Activated CD4-positive, alpha-beta memory T cell treated with anti-CD3 and anti-CD28 coated beads for 36 hours (primary cell): ENCODE results near the gene NSD1. TPM values are rescaled to one million over a fixed set of nuclear protein-coding genes. Genes with fewer than 3 reads are reported as not detected.
A peak's percentile ranks its signal among the peaks of the same experiment; 100 is the strongest.

Experiments
- CTCF ChIA-PET: fragments of 350-600 bp; sonication (Branson Sonifier 250); formaldehyde crosslinking; loops from one replicate; lab custom pipeline; 2021; ENCODE audit warnings: antibody characterized with exemption, inconsistent platforms; lab: Charles Lee
- POLR2A ChIA-PET: fragments of 350-600 bp; sonication (Branson Sonifier 250); formaldehyde crosslinking; loops from one replicate; lab custom pipeline; 2021; ENCODE audit warnings: antibody characterized with exemption; lab: Charles Lee
- DNase-seq: peaks from one replicate; pipeline ENCODE4 v3.0.0-alpha.2; 2020
- H3K27ac Mint-ChIP-seq: one replicate; pipeline ENCODE4 v1.8.0; 2021; ENCODE audit warnings: mixed read lengths
- H3K27me3 Mint-ChIP-seq: one replicate; pipeline ENCODE4 v1.8.0; 2021; ENCODE audit warnings: mixed read lengths
- H3K36me3 Mint-ChIP-seq: one replicate; pipeline ENCODE4 v1.8.0; 2021; ENCODE audit warnings: mixed read lengths
- H3K4me1 Mint-ChIP-seq: one replicate; pipeline ENCODE4 v1.8.0; 2021; ENCODE audit warnings: low read depth, mixed read lengths
- H3K4me3 Mint-ChIP-seq: one replicate; pipeline ENCODE4 v1.8.0; 2021; ENCODE audit warnings: mild to moderate bottlenecking, mixed read lengths
- H3K9me3 Mint-ChIP-seq: one replicate; pipeline ENCODE4 v1.8.0; 2021; ENCODE audit warnings: mixed read lengths
- intact Hi-C: fragments of 100-400 bp; cut with micrococcal nuclease; formaldehyde crosslinking; loops from one replicate; pipeline ENCODE4 v1.15.1; 2023
- total RNA-seq, 2 experiments: library from RNA; stranded (reverse); gene quantifications; one replicate each; pipeline ENCODE4 v1.2.3, GENCODE V29; 2021

The NSD1 gene
- total RNA-seq, 2 experiments from 2014 or later = 54.6 to 55.5 TPM

- intact Hi-C loops = no loop called here
- H3K4me3 Mint-ChIP-seq = no peak overlapping the region
- CTCF ChIA-PET = interaction anchor here (1.0 to 1.4 kb wide), 3 partner anchors 10 to 52 kb away, joined by 3 to 6 read pairs (median 3); no protein-coding TSS in a partner anchor
- peaks cover 10% of the 10 kb centered on the region for H3K4me1 Mint-ChIP-seq
- H3K27me3 Mint-ChIP-seq = no peaks in the 10 kb centered on the region
- DNase-seq = no peak
- POLR2A ChIA-PET = interaction anchor here (0.9 kb wide), 1 partner anchor 9 kb away, joined by 3 read pairs; no protein-coding TSS in a partner anchor
- no peaks in the 10 kb centered on the region for H3K9me3 Mint-ChIP-seq
- H3K36me3 Mint-ChIP-seq = no peaks in the 10 kb centered on the region
- no peak overlapping the region for H3K27ac Mint-ChIP-seq
Measured at GRCh38 chr5:177123789-177124485, 9.6 kb upstream of the NSD1 start.

- CTCF ChIA-PET = interaction anchor here (1.0 to 1.4 kb wide), 3 partner anchors 11 to 53 kb away, joined by 3 to 6 read pairs (median 3); no protein-coding TSS in a partner anchor
- H3K27me3 Mint-ChIP-seq = no peaks in the 10 kb centered on the region
- DNase-seq = no peak
- POLR2A ChIA-PET = interaction anchor here (0.9 kb wide), 1 partner anchor 8 kb away, joined by 3 read pairs; no protein-coding TSS in a partner anchor
- peaks cover 16% of the 10 kb centered on the region for H3K4me1 Mint-ChIP-seq
- H3K27ac Mint-ChIP-seq = no peak overlapping the region
- no peak overlapping the region for H3K4me3 Mint-ChIP-seq
- H3K9me3 Mint-ChIP-seq = no peaks in the 10 kb centered on the region
- intact Hi-C loops = no loop called here
- no peaks in the 10 kb centered on the region for H3K36me3 Mint-ChIP-seq
Measured at GRCh38 chr5:177124486-177124991, 9.0 kb upstream of the NSD1 start.

GRCh38 chr5:177126771-177127170, 6.8 kb upstream of the NSD1 start:
- ChIA-PET POLR2A (interaction anchor here (1.0 kb wide), 1 partner anchor 10 kb away, joined by 3 read pairs; no protein-coding TSS in a partner anchor), CTCF (interaction anchor here (0.6 to 2.3 kb wide), 6 partner anchors 9 to 349 kb away, joined by 3 to 12 read pairs (median 4); no protein-coding TSS in a partner anchor)
- intact Hi-C loops = no loop called here
- no peaks in the 10 kb centered on the region for H3K36me3 Mint-ChIP-seq
- no peaks in the 10 kb centered on the region for H3K9me3 Mint-ChIP-seq
- H3K27me3 Mint-ChIP-seq = no peaks in the 10 kb centered on the region
- H3K4me3 Mint-ChIP-seq = no peak overlapping the region
- no peak for DNase-seq
- peaks cover 25% of the 10 kb centered on the region for H3K4me1 Mint-ChIP-seq
- no peak overlapping the region for H3K27ac Mint-ChIP-seq

GRCh38 chr5:177128551-177128981, 5.0 kb upstream of the NSD1 start:
- H3K27me3 Mint-ChIP-seq = no peaks in the 10 kb centered on the region
- H3K36me3 Mint-ChIP-seq = no peaks in the 10 kb centered on the region
- H3K4me1 Mint-ChIP-seq = peaks cover 25% of the 10 kb centered on the region
- intact Hi-C loops = no loop called here
- CTCF ChIA-PET = interaction anchor here (1.1 to 1.5 kb wide), 3 partner anchors 14 to 181 kb away, joined by 5 to 12 read pairs (median 5); no protein-coding TSS in a partner anchor
- no peak overlapping the region for H3K4me3 Mint-ChIP-seq
- peak; percentile 41 for DNase-seq
- POLR2A ChIA-PET = interaction anchor here (1.0 kb wide), 1 partner anchor 11 kb away, joined by 3 read pairs; no protein-coding TSS in a partner anchor
- no peaks in the 10 kb centered on the region for H3K9me3 Mint-ChIP-seq
- peak overlapping the region; percentile 44 for H3K27ac Mint-ChIP-seq

- Mint-ChIP-seq H3K27ac (peak overlapping the region; percentile 30), H3K9me3 (no peaks in the 10 kb centered on the region), H3K27me3 (no peaks in the 10 kb centered on the region), H3K4me1 (peaks cover 35% of the 10 kb centered on the region), H3K4me3 (no peak overlapping the region), H3K36me3 (peaks cover 10% of the 10 kb centered on the region)
- ChIA-PET CTCF (interaction anchor here (0.7 to 1.9 kb wide), 3 partner anchors 16 to 179 kb away, joined by 3 to 5 read pairs (median 3); no protein-coding TSS in a partner anchor), POLR2A (no interaction called here)
- intact Hi-C loops = loop anchor here (5.0 kb wide), 3 partner anchors 172 to 593 kb away; partner anchors contain the start of genes LMAN2, PRELID1, RAB24 and RNF44
- no peak for DNase-seq
Measured at GRCh38 chr5:177130211-177131018, 3.2 kb upstream of the NSD1 start.

GRCh38 chr5:177131019-177131320, 2.6 kb upstream of the NSD1 start:
- DNase-seq = no peak
- CTCF ChIA-PET = interaction anchor here (1.4 to 1.9 kb wide), 2 partner anchors 16 to 178 kb away, joined by 3 to 5 read pairs; no protein-coding TSS in a partner anchor
- POLR2A ChIA-PET = no interaction called here
- Mint-ChIP-seq H3K4me3 (no peak overlapping the region), H3K4me1 (peaks cover 38% of the 10 kb centered on the region), H3K36me3 (peaks cover 13% of the 10 kb centered on the region), H3K27me3 (no peaks in the 10 kb centered on the region), H3K27ac (peak overlapping the region; percentile 30), H3K9me3 (no peaks in the 10 kb centered on the region)
- intact Hi-C loops = loop anchor here (5.0 kb wide), 3 partner anchors 171 to 594 kb away; partner anchors contain the start of genes LMAN2, PRELID1, RAB24 and RNF44

- Mint-ChIP-seq H3K27me3 (no peaks in the 10 kb centered on the region), H3K4me3 (peak overlapping the region; percentile 6), H3K36me3 (peaks cover 18% of the 10 kb centered on the region), H3K27ac (peak overlapping the region; percentile 20), H3K4me1 (peaks cover 43% of the 10 kb centered on the region), H3K9me3 (no peaks in the 10 kb centered on the region)
- intact Hi-C loops = loop anchor here (5.0 kb wide), 3 partner anchors 171 to 594 kb away; partner anchors contain the start of genes LMAN2, PRELID1, RAB24 and RNF44
- ChIA-PET CTCF (interaction anchor here (1.4 to 1.9 kb wide), 2 partner anchors 17 to 178 kb away, joined by 3 to 5 read pairs; no protein-coding TSS in a partner anchor), POLR2A (no interaction called here)
- DNase-seq = no peak
Measured at GRCh38 chr5:177131352-177132135, 2.0 kb upstream of the NSD1 start.

- DNase-seq = peak; percentile 57
Measured at GRCh38 chr5:177132136-177133095, 1.2 kb upstream of the NSD1 start.

GRCh38 chr5:177133853-177134696, 502 bp downstream of the NSD1 start:
- H3K27me3 Mint-ChIP-seq = no peaks in the 10 kb centered on the region
- peaks cover 29% of the 10 kb centered on the region for H3K36me3 Mint-ChIP-seq
- peak overlapping the region; percentile 89 for H3K27ac Mint-ChIP-seq
- peak; percentile 54 for DNase-seq
- intact Hi-C loops = loop anchor here (1.0 to 5.0 kb wide), 5 partner anchors 20 to 597 kb away; partner anchors contain the start of genes LMAN2, PRELID1, RAB24 and RNF44
- peaks cover 38% of the 10 kb centered on the region for H3K4me1 Mint-ChIP-seq
- H3K4me3 Mint-ChIP-seq = peak overlapping the region; percentile 90
- CTCF ChIA-PET = interaction anchor here (1.2 to 6.8 kb wide), 3 partner anchors 22 to 257 kb away, joined by 3 to 66 read pairs (median 4); no protein-coding TSS in a partner anchor
- POLR2A ChIA-PET = interaction anchor here (0.6 to 1.7 kb wide), 4 partner anchors 8 to 169 kb away, joined by 3 to 5 read pairs (median 4); partner anchors contain the start of genes PRELID1 and RAB24
- H3K9me3 Mint-ChIP-seq = no peaks in the 10 kb centered on the region

More at GRCh38 chr5:177132136-177133095, 1.2 kb upstream of the NSD1 start:
- Mint-ChIP-seq H3K9me3 (no peaks in the 10 kb centered on the region), H3K4me3 (peak overlapping the region; percentile 55), H3K27me3 (no peaks in the 10 kb centered on the region), H3K4me1 (peaks cover 49% of the 10 kb centered on the region), H3K27ac (peak overlapping the region; percentile 69), H3K36me3 (peaks cover 25% of the 10 kb centered on the region)
- CTCF ChIA-PET = interaction anchor here (6.8 kb wide), 1 partner anchor 20 kb away, joined by 66 read pairs; no protein-coding TSS in a partner anchor
- POLR2A ChIA-PET = interaction anchor here (0.9 to 1.7 kb wide), 3 partner anchors 8 to 14 kb away, joined by 3 to 4 read pairs (median 3); no protein-coding TSS in a partner anchor
- intact Hi-C loops = loop anchor here (1.0 to 5.0 kb wide), 5 partner anchors 18 to 595 kb away; partner anchors contain the start of genes LMAN2, PRELID1, RAB24 and RNF44
